Esophagus muscularis mucosa (tissue), 4 donors: ENCODE measurements around the gene FAM20A. TPM values are rescaled to one million over a fixed set of nuclear protein-coding genes. Genes with fewer than 3 reads are reported as not detected.
A peak's percentile ranks its signal among the peaks of the same experiment; 100 is the strongest.

Experiments used
- DNase-seq: peaks from one replicate; pipeline ENCODE4 v3.0.0-alpha.2; 2017; ENCODE audit errors: extremely low spot score
- H3K27ac ChIP-seq, 4 donors: fragments of 200-600 bp; sonication (generic); replicated peaks in 1 of 4; 1 replicate in 3 of 4; 2 replicates in 1 of 4; pipeline ENCODE4 v1.5.1; 2016 to 2019; ENCODE audit warnings: mild to moderate bottlenecking in 1 of 4
- H3K27me3 ChIP-seq, 4 donors: fragments of 200-600 bp; sonication (generic); one replicate each; pipeline versions ENCODE4 v1.5.1 to v1.6.0; 2016 to 2019
- H3K36me3 ChIP-seq, 4 donors: fragments of 200-600 bp; sonication (generic); one replicate each; pipeline ENCODE4 v1.5.1; 2016 to 2019
- H3K4me1 ChIP-seq, 4 donors: fragments of 200-600 bp; sonication (generic); one replicate each; pipeline ENCODE4 v1.5.1; 2016 to 2019
- H3K4me3 ChIP-seq, 4 donors: fragments of 200-600 bp; sonication (generic); 1 replicate in 2 of 4; 2 replicates in 2 of 4; pipeline ENCODE4 v1.5.1; 2016 to 2019; ENCODE audit warnings: mild to moderate bottlenecking in 4 of 4, moderate library complexity in 1 of 4
- H3K9me3 ChIP-seq, 4 donors: fragments of 200-600 bp; sonication (generic); 1 replicate in 3 of 4; 2 replicates in 1 of 4; pipeline ENCODE4 v1.5.1; 2016 to 2019
- CTCF ChIP-seq, 3 experiments: fragments of 200-600 bp in 2 of 3; fragments of 450-650 bp in 1 of 3; sonication (generic) in 2 of 3; IDR thresholded peaks; one replicate each; pipeline ENCODE4 v1.5.1; 2017 to 2019; ENCODE audit warnings: antibody characterized with exemption in 3 of 3, mild to moderate bottlenecking in 2 of 3, moderate library complexity in 1 of 3
- EP300 ChIP-seq: sonication (generic); formaldehyde crosslinking; IDR thresholded peaks from one replicate; pipeline ENCODE4 v1.6.1; 2017; ENCODE audit warnings: antibody characterized with exemption
- POLR2A ChIP-seq: fragments of 450-650 bp; IDR thresholded peaks from one replicate; pipeline ENCODE4 v1.6.1; 2017; ENCODE audit warnings: antibody characterized with exemption, moderate library complexity, mild to moderate bottlenecking, low read depth
- POLR2AphosphoS5 ChIP-seq, 2 donors: sonication (generic); formaldehyde crosslinking; IDR thresholded peaks; one replicate each; pipeline ENCODE4 v1.6.1; 2017; ENCODE audit warnings: antibody characterized with exemption in 2 of 2
- WGBS: methylation state at CpG from one replicate; pipeline ENCODE4 v1.1.5; 2018; 5-methylcytosine and 5-hydroxymethylcytosine counted together
- intact Hi-C: fragments of 100-400 bp; cut with DNase I; formaldehyde crosslinking; loops from one replicate; pipeline ENCODE4 v1.15.1; 2023
- total RNA-seq, 4 donors: library from RNA; depleted of rRNA; stranded (reverse); fragments of >200 nt; gene quantifications; one replicate each; pipeline versions ENCODE4 v1.1.0 to v1.2.1, GENCODE V29; 2016

FAM20A gene
- total RNA-seq, 4 donors from 2014 or later: 1.7 to 21.2 (median 3.2) TPM

DNA sequence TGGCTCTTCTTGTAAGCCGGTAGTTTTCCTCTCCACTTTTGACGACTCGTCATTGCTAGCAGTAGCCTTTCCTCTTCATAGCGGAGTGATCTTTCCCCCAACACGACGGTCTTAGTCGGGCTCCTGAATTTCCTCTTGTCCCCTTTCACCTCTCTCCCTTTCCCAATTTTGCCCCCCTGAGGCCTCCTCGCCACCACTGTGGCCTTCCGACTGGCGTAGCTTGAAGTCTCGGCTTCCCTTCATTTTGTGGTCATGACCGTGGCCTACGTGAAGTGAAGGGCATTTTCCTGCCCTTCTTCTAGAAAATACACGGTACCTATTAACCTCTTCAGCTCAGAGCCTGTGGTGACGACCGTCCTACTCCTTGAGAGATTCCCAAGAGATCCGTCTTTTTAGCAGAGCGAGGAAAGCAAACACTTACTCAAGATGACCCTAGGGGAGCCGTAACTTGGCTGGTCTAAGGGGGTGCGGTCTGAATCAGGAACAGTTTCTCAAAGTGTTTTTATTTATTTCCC lies 88.2 kb downstream of the FAM20A start:
- H3K27ac ChIP-seq: peak overlapping the region; percentile 92 to 99 (median 98)
- intact Hi-C loops: no loop called here
- no peak for DNase-seq
- peak overlapping the region; percentile 71 to 93 (median 90) for H3K4me3 ChIP-seq
- peak in 1 of 2 donors; percentile 37 for TF ChIP-seq POLR2AphosphoS5 (IDR thresholded peaks at IDR 0.05)
- TF ChIP-seq EP300: no peak
- TF ChIP-seq POLR2A: no peak
- peaks cover 21 to 45% (median 37%) of the 10 kb centered on the region in 4 donors for H3K4me1 ChIP-seq
- H3K27me3 ChIP-seq: no peaks in the 10 kb centered on the region
- peaks cover 7 to 28% (median 20%) of the 10 kb centered on the region in 4 donors for H3K36me3 ChIP-seq
- under 1% methylated on average over 20 of the region's 20 CpGs for WGBS
- no peaks in the 10 kb centered on the region for H3K9me3 ChIP-seq

DNA sequence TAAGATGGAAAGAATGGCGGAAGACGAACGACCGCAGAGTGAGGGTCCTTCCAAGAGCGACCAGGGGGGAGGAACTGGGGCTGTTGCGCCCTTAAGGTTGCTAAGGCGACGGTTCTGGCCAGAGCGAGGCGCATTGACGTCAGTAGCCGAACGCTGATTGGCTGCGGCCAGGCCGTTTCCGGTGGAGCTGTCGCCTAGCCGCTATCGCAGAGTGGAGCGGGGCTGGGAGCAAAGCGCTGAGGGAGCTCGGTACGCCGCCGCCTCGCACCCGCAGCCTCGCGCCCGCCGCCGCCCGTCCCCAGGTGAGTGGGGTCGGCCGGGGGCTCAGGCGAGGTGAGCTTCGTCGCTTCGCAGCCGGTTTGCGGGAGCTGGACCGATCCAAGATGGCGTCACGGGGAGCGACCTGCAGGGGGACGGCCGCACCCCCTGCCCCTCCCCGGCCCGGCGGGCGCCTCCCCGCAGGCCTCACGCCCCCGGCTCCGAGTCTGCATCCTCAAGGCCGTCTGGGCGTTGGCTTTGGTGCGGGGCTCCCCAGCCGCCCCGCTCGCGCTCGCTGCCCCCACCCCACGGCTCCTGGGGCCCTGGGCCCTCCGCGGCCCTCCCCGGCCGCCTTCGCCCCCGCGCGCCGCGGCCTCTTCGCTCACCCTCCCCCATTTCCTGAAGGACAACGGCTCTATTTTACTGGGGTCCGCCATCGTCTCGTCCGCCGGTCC lies 88.8 kb downstream of the FAM20A start, which contains the start of gene PRKAR1A:
Gene PRKAR1A (plus strand): TSS at position 184 of the 713 bp plus-strand sequence. CDS start 2,970 bp downstream, outside the sequence.
- peak; percentile 98 for DNase-seq
- peaks cover 19 to 42% (median 34%) of the 10 kb centered on the region in 4 donors for H3K4me1 ChIP-seq
- H3K9me3 ChIP-seq: no peaks in the 10 kb centered on the region

GRCh38 chr17:68511671-68512246 lies 89.4 kb downstream of the FAM20A start:
- peak overlapping the region; percentile 71 to 93 (median 90) for H3K4me3 ChIP-seq
- H3K4me1 ChIP-seq: peaks cover 19 to 40% (median 33%) of the 10 kb centered on the region in 4 donors
- 0% methylated on average over 25 of the region's 49 CpGs for WGBS
- intact Hi-C loops: no loop called here
- no peaks in the 10 kb centered on the region for H3K9me3 ChIP-seq
- no peak for DNase-seq
- H3K27me3 ChIP-seq: no peaks in the 10 kb centered on the region
- TF ChIP-seq CTCF (IDR thresholded peaks at IDR 0.05): peak in 2 of 3 experiments; percentile 8 to 28
- TF ChIP-seq POLR2A: no peak
- no peak for TF ChIP-seq EP300
- TF ChIP-seq POLR2AphosphoS5 (IDR thresholded peaks at IDR 0.05): peak in 1 of 2 donors; percentile 23
- H3K36me3 ChIP-seq: peaks cover 2 to 15% (median 10%) of the 10 kb centered on the region in 4 donors
- peak overlapping the region; percentile 92 to 99 (median 98) for H3K27ac ChIP-seq

More for the DNA sequence above, 88.8 kb downstream of the FAM20A start, which contains the start of gene PRKAR1A:
- TF ChIP-seq POLR2A (peak; percentile 88), POLR2AphosphoS5 (IDR thresholded peaks at IDR 0.05) (peak; percentile 97 to 98), EP300 (no peak)
- 0% methylated on average over 52 of the region's 81 CpGs for WGBS
- H3K27me3 ChIP-seq: no peaks in the 10 kb centered on the region
- intact Hi-C loops: no loop called here
- H3K27ac ChIP-seq: peak within 1 kb of the TSS; percentile 92 to 99 (median 98)
- H3K4me3 ChIP-seq: peak within 1 kb of the TSS; percentile 71 to 93 (median 90)
- peaks cover 7 to 22% (median 14%) of the 10 kb centered on the region in 4 donors for H3K36me3 ChIP-seq

DNA sequence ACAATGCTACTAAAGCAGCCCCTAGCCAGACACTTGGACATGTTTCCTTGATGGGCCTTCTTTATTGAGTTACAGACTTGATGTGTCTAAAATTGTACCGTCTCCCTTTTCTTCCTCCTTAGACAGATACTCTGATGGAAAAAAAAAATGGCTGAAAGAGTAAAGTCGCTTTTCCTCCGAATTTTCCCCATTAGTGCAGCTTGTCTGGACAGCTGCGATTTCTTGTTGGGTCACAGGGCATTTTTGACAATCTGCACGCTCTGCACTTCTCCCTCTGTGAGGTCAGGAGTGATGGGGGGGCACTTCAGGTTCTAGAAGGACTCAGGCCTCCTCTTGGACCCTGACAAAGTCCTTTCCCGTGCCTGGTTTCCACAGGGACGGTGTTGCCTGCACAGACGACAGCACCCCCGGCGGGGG lies 89.9 kb downstream of the FAM20A start:
- no peak for DNase-seq
- WGBS: 11% methylated on average over 5 of the region's 10 CpGs
- TF ChIP-seq CTCF (IDR thresholded peaks at IDR 0.05) (no peak), POLR2AphosphoS5 (IDR thresholded peaks at IDR 0.05) (no peak), POLR2A (no peak), EP300 (no peak)
- Histone ChIP-seq H3K27me3 (no peaks in the 10 kb centered on the region), H3K27ac (peak overlapping the region; percentile 92 to 99 (median 98)), H3K9me3 (no peaks in the 10 kb centered on the region), H3K4me1 (peaks cover 19 to 37% (median 32%) of the 10 kb centered on the region in 4 donors), H3K36me3 (peaks cover 0 to 12% (median 7%) of the 10 kb centered on the region in 4 donors), H3K4me3 (peak overlapping the region; percentile 71 to 93 (median 90))
- intact Hi-C loops: no loop called here

- TF ChIP-seq POLR2AphosphoS5 (IDR thresholded peaks at IDR 0.05) (no peak), EP300 (no peak), POLR2A (no peak), CTCF (IDR thresholded peaks at IDR 0.05) (no peak)
- Histone ChIP-seq H3K4me1 (peaks cover 8 to 19% (median 14%) of the 10 kb centered on the region in 4 donors), H3K36me3 (no peaks in the 10 kb centered on the region), H3K4me3 (no peak overlapping the region), H3K27me3 (no peaks in the 10 kb centered on the region), H3K27ac (no peak overlapping the region), H3K9me3 (no peaks in the 10 kb centered on the region)
- intact Hi-C loops: no loop called here
- DNase-seq: no peak
- 72% methylated on average over 9 of the region's 9 CpGs for WGBS
These were observed 91.8 kb downstream of the FAM20A start for GRCh38 chr17:68509141-68510057.
